ENCODE measurements around the gene NT5C2.

DNA sequence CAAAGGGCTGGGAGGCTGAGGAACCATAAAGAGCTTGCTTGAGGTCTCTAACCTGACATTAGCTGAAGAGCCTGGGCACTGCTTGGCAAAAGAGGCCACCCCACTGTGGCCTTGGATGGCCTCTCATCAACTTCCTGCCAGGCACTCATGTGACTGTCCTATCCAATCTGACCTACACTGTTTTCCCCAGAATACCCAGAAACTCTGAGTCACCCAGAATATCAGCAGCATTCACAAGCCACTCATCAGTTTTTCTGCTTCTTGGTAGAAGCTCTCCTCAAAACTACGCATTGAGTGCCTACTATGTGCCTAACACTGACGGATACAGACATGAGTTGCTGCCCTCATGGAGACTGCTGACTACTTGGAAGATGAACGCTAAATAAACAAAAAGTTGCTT lies 4.1 kb upstream of the NT5C2 start:
- TF ChIP-seq, protein P1, sequence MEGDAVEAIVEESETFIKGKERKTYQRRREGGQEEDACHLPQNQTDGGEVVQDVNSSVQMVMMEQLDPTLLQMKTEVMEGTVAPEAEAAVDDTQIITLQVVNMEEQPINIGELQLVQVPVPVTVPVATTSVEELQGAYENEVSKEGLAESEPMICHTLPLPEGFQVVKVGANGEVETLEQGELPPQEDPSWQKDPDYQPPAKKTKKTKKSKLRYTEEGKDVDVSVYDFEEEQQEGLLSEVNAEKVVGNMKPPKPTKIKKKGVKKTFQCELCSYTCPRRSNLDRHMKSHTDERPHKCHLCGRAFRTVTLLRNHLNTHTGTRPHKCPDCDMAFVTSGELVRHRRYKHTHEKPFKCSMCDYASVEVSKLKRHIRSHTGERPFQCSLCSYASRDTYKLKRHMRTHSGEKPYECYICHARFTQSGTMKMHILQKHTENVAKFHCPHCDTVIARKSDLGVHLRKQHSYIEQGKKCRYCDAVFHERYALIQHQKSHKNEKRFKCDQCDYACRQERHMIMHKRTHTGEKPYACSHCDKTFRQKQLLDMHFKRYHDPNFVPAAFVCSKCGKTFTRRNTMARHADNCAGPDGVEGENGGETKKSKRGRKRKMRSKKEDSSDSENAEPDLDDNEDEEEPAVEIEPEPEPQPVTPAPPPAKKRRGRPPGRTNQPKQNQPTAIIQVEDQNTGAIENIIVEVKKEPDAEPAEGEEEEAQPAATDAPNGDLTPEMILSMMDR (IDR thresholded peaks at IDR 0.05; ENCODE audit: low read depth, low read length, poor library complexity, severe bottlenecking): no peak
- no peak for TF ChIP-seq EZH2phosphoT487 (IDR thresholded peaks at IDR 0.05; ENCODE audit: borderline replicate concordance, low read length)
